Measurements from ENCODE around the gene KIF26B. TPM values are rescaled to one million over a fixed set of nuclear protein-coding genes. Genes with fewer than 3 reads are reported as not detected.

Gene KIF26B
- total RNA-seq, 1 donor from 2014 or later, result 3.4 TPM

- H3K4me3 Mint-ChIP-seq (ENCODE audit: unreplicated experiment), result no peak overlapping the region
- no peaks in the 10 kb centered on the region for H3K36me3 Mint-ChIP-seq (ENCODE audit: low read depth, unreplicated experiment)
- no peak overlapping the region for H3K27ac Mint-ChIP-seq (ENCODE audit: unreplicated experiment)
- no peaks in the 10 kb centered on the region for H3K9me3 Mint-ChIP-seq (ENCODE audit: unreplicated experiment)
- no peak for TF ChIP-seq CTCF (IDR thresholded peaks at IDR 0.05; ENCODE audit: unreplicated experiment)
- no peak for DNase-seq (ENCODE audit: low spot score)
- H3K27me3 Mint-ChIP-seq (ENCODE audit: unreplicated experiment), result no peaks in the 10 kb centered on the region
- no peaks in the 10 kb centered on the region for H3K4me1 Mint-ChIP-seq (ENCODE audit: unreplicated experiment)
Observed at GRCh38 chr1:245383396-245384330, 228.9 kb downstream of the KIF26B start.

- no peak overlapping the region for H3K4me3 Mint-ChIP-seq (ENCODE audit: unreplicated experiment)
- no peaks in the 10 kb centered on the region for H3K4me1 Mint-ChIP-seq (ENCODE audit: unreplicated experiment)
- H3K27ac Mint-ChIP-seq (ENCODE audit: unreplicated experiment), result no peak overlapping the region
- H3K27me3 Mint-ChIP-seq (ENCODE audit: unreplicated experiment), result no peaks in the 10 kb centered on the region
- no peaks in the 10 kb centered on the region for H3K36me3 Mint-ChIP-seq (ENCODE audit: low read depth, unreplicated experiment)
- no peak for DNase-seq (ENCODE audit: low spot score)
- no peaks in the 10 kb centered on the region for H3K9me3 Mint-ChIP-seq (ENCODE audit: unreplicated experiment)
- no peak for TF ChIP-seq CTCF (IDR thresholded peaks at IDR 0.05; ENCODE audit: unreplicated experiment)
Observed at GRCh38 chr1:245386297-245386971, 231.6 kb downstream of the KIF26B start.

- Mint-ChIP-seq H3K9me3 (ENCODE audit: unreplicated experiment) (no peaks in the 10 kb centered on the region), H3K27ac (ENCODE audit: unreplicated experiment) (no peak overlapping the region), H3K4me3 (ENCODE audit: unreplicated experiment) (no peak overlapping the region), H3K36me3 (ENCODE audit: low read depth, unreplicated experiment) (no peaks in the 10 kb centered on the region), H3K4me1 (ENCODE audit: unreplicated experiment) (no peaks in the 10 kb centered on the region), H3K27me3 (ENCODE audit: unreplicated experiment) (no peaks in the 10 kb centered on the region)
- no peak for TF ChIP-seq CTCF (IDR thresholded peaks at IDR 0.05; ENCODE audit: unreplicated experiment)
- no peak for DNase-seq (ENCODE audit: low spot score)
Observed at GRCh38 chr1:245388687-245389086, 233.9 kb downstream of the KIF26B start.

- no peaks in the 10 kb centered on the region for H3K36me3 Mint-ChIP-seq (ENCODE audit: low read depth, unreplicated experiment)
- H3K4me3 Mint-ChIP-seq (ENCODE audit: unreplicated experiment), result no peak overlapping the region
- no peak for TF ChIP-seq CTCF (IDR thresholded peaks at IDR 0.05; ENCODE audit: unreplicated experiment)
- H3K27me3 Mint-ChIP-seq (ENCODE audit: unreplicated experiment), result no peaks in the 10 kb centered on the region
- no peaks in the 10 kb centered on the region for H3K9me3 Mint-ChIP-seq (ENCODE audit: unreplicated experiment)
- H3K27ac Mint-ChIP-seq (ENCODE audit: unreplicated experiment), result no peak overlapping the region
- no peaks in the 10 kb centered on the region for H3K4me1 Mint-ChIP-seq (ENCODE audit: unreplicated experiment)
- no peak for DNase-seq (ENCODE audit: low spot score)
Observed at GRCh38 chr1:245389873-245390272, 235.1 kb downstream of the KIF26B start.

GRCh38 chr1:245390975-245391374 is 236.2 kb downstream of the KIF26B start:
- no peaks in the 10 kb centered on the region for H3K36me3 Mint-ChIP-seq (ENCODE audit: low read depth, unreplicated experiment)
- no peak for DNase-seq (ENCODE audit: low spot score)

More at GRCh38 chr1:245390975-245391374, 236.2 kb downstream of the KIF26B start:
- Mint-ChIP-seq H3K4me1 (ENCODE audit: unreplicated experiment) (no peaks in the 10 kb centered on the region), H3K9me3 (ENCODE audit: unreplicated experiment) (no peaks in the 10 kb centered on the region), H3K27me3 (ENCODE audit: unreplicated experiment) (no peaks in the 10 kb centered on the region), H3K27ac (ENCODE audit: unreplicated experiment) (no peak overlapping the region), H3K4me3 (ENCODE audit: unreplicated experiment) (no peak overlapping the region)
- TF ChIP-seq CTCF (IDR thresholded peaks at IDR 0.05; ENCODE audit: unreplicated experiment), result no peak
